ENCODE data around the gene CFAP61. TPM values are rescaled to one million over a fixed set of nuclear protein-coding genes. Genes with fewer than 3 reads are reported as not detected.

The CFAP61 gene
- total RNA-seq, 6 experiments from 2014 or later = 0.26 TPM; not detected in 5

DNA sequence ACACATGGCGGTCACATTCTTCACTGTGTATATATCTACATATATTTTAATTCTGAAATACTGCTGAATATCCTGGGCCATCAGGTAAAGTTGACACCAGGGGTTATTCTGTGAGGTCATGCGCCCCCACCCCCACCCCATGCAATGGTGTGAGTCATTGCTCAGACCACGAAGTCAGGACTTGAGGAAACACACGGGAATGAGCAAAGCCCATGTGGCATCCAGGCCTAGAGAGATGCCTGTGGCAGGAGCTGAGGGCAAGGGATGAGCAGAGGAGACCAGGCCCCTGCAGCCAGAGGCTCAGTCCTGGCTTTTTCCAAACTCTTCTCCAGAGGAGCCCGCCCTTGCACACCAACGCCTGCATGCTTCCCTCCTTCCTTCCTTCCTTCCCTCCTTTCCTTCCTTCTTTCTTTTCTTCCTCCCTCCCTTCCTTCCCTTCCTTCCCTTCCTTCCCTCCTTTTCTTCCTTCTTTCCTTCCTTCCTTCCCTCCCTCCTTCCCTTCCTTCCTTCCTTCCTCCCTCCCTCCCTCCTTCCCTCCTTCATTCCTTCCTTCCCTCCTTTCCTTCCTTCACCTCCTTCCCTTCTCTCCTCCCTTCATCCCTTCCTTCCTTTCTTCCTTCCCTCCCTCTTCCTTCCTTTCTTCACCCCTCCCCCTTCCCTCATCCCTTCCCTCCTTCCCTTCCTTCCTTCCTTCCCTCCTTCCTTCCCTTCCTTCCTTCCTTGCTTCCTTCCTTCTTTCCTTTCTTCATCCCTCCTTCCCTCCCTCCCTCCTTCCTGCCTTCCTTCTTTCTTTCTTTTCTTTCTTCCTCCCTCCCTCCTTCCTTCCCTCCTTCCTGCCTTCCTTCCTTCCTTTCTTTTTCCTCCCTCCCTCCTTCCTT, 243.5 kb downstream of the CFAP61 start:
- H3K4me3 Mint-ChIP-seq = no peak overlapping the region
- no peaks in the 10 kb centered on the region for H3K27me3 Mint-ChIP-seq (ENCODE audit: insufficient read depth)
- no peak for TF ChIP-seq CTCF (IDR thresholded peaks at IDR 0.05)
- DNase-seq = no peak
- no peaks in the 10 kb centered on the region; the same call in 1 of the 2 replicates for H3K9me3 Mint-ChIP-seq
- H3K36me3 Mint-ChIP-seq (ENCODE audit: low read depth) = no peaks in the 10 kb centered on the region
- no peaks in the 10 kb centered on the region for H3K4me1 Mint-ChIP-seq (ENCODE audit: low read depth)
- H3K27ac Mint-ChIP-seq = no peak overlapping the region

DNA sequence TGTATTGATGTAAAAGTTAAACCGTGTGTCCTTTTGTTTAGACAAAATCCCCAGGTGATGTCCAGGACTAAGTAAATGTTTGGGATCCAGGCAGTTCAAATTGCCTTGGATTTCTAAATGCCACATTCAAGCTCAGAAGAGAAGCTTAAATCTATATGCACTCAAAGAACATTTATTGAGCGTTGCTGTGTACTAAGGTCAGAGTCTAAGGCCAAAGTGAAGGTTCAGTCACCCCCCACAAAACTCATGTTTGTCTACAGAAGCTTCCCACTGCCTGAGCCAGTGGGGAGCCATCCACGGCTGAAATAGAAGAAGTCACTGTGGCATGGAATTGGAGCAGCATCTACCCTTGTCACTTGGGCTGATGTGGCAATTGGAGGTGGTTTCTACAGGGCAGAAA, 244.8 kb downstream of the CFAP61 start:
- Mint-ChIP-seq H3K27ac (no peak overlapping the region), H3K27me3 (ENCODE audit: insufficient read depth) (no peaks in the 10 kb centered on the region), H3K36me3 (ENCODE audit: low read depth) (no peaks in the 10 kb centered on the region), H3K9me3 (no peaks in the 10 kb centered on the region; the same call in 1 of the 2 replicates), H3K4me1 (ENCODE audit: low read depth) (no peaks in the 10 kb centered on the region), H3K4me3 (no peak overlapping the region)
- no peak for DNase-seq
- no peak for TF ChIP-seq CTCF (IDR thresholded peaks at IDR 0.05)

- Mint-ChIP-seq H3K4me1 (ENCODE audit: low read depth) (no peaks in the 10 kb centered on the region), H3K27me3 (ENCODE audit: insufficient read depth) (no peaks in the 10 kb centered on the region; the same call in 1 of the 2 replicates), H3K27ac (no peak overlapping the region), H3K36me3 (ENCODE audit: low read depth) (no peaks in the 10 kb centered on the region), H3K4me3 (no peak overlapping the region), H3K9me3 (no peaks in the 10 kb centered on the region; the same call in 1 of the 2 replicates)
- TF ChIP-seq CTCF (IDR thresholded peaks at IDR 0.05) = no peak
- no peak for DNase-seq
Measured at GRCh38 chr20:20297752-20298151, 245.4 kb downstream of the CFAP61 start.

DNA sequence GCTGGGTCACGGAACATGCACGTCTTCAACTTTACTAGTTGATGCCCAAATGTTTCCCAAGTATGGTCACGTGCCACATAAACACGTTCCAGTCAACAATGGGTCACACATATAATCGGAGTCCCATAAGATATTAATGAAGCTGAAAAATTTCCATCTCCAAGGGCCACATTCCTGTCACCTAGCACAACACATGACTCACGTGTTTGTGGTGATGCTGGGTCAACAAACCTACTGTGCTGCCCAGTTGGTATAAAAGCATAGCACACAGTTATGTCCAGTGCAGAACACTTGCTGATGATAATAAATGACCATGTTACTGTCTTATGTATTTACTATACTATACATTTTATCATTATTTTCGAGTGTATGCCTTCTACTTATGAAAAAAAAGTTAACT, 247.6 kb downstream of the CFAP61 start:
- no peak for DNase-seq
- H3K4me3 Mint-ChIP-seq = no peak overlapping the region

DNA sequence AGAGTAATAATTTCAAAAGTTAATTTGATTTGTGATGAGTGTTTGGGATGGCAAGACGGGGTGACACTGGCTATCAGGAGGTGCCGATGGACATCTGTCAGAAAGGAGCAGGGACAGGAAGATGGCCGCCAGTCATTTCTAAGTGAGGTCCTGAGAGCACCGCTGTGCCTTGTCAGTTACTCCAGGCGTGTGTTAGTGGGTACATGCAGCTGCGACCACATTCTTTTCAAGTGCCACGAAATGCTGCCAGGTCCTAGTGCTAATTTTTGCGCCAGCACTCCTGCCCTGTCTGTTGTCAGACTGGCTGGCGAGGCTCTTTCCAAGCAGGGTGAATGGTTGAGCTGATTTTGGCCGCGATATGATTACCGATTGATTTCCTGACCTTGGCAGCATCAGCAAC, 251.0 kb downstream of the CFAP61 start:
- H3K9me3 Mint-ChIP-seq = peaks cover 11% of the 10 kb centered on the region; the same call in 1 of the 2 replicates

More for the DNA sequence above, 247.6 kb downstream of the CFAP61 start:
- Mint-ChIP-seq H3K4me1 (ENCODE audit: low read depth) (no peaks in the 10 kb centered on the region), H3K9me3 (peaks cover 11% of the 10 kb centered on the region; the same call in 1 of the 2 replicates), H3K36me3 (ENCODE audit: low read depth) (no peaks in the 10 kb centered on the region), H3K27me3 (ENCODE audit: insufficient read depth) (no peaks in the 10 kb centered on the region; the same call in 1 of the 2 replicates), H3K27ac (no peak overlapping the region)
- TF ChIP-seq CTCF (IDR thresholded peaks at IDR 0.05) = no peak

More for the DNA sequence above, 251.0 kb downstream of the CFAP61 start:
- Mint-ChIP-seq H3K27ac (no peak overlapping the region), H3K4me1 (ENCODE audit: low read depth) (no peaks in the 10 kb centered on the region), H3K27me3 (ENCODE audit: insufficient read depth) (peaks cover 6% of the 10 kb centered on the region), H3K36me3 (ENCODE audit: low read depth) (no peaks in the 10 kb centered on the region), H3K4me3 (no peak overlapping the region)
- no peak for TF ChIP-seq CTCF (IDR thresholded peaks at IDR 0.05)
- DNase-seq = no peak

Data from HFFc6 (cell line).